Ishikawa (cell line): ENCODE data around the gene DMP1.

Experiments used
- CEBPB ChIP-seq: IDR thresholded peaks from 2 replicates; pipeline ENCODE4 v1.6.1; 2012
- CREB1 ChIP-seq: IDR thresholded peaks from 2 replicates; pipeline ENCODE4 v1.6.1; 2012; ENCODE audit warnings: low read depth
- EGR1 ChIP-seq: IDR thresholded peaks from 2 replicates; pipeline ENCODE4 v1.6.1; 2012
- EP300 ChIP-seq: IDR thresholded peaks from 2 replicates; pipeline ENCODE4 v1.6.1; 2012; ENCODE audit warnings: borderline replicate concordance
- FOXM1 ChIP-seq: IDR thresholded peaks from 2 replicates; pipeline ENCODE4 v1.6.1; 2012; ENCODE audit warnings: low read depth, borderline replicate concordance
- MAX ChIP-seq: IDR thresholded peaks from 2 replicates; pipeline ENCODE4 v1.6.1; 2012
- RAD21 ChIP-seq: IDR thresholded peaks from 2 replicates; pipeline ENCODE4 v1.6.1; 2012; ENCODE audit warnings: low read depth
- TAF1 ChIP-seq: IDR thresholded peaks from 2 replicates; pipeline ENCODE4 v1.6.1; 2012; ENCODE audit warnings: low read depth, mild to moderate bottlenecking
- TCF12 ChIP-seq: IDR thresholded peaks from 2 replicates; pipeline ENCODE4 v1.6.1; 2012; ENCODE audit warnings: low read depth
- TEAD4 ChIP-seq: IDR thresholded peaks from 2 replicates; pipeline ENCODE4 v1.6.1; 2012
- USF1 ChIP-seq: IDR thresholded peaks from 2 replicates; pipeline ENCODE4 v1.6.1; 2012
- YY1 ChIP-seq: IDR thresholded peaks from 2 replicates; pipeline ENCODE4 v1.6.1; 2012; ENCODE audit warnings: low read depth
- ZBTB7A ChIP-seq: IDR thresholded peaks from 2 replicates; pipeline ENCODE4 v1.6.1; 2012; ENCODE audit warnings: low read depth
- TF ChIP-seq, protein P1 (sequence below): IDR thresholded peaks from 2 replicates; pipeline ENCODE4 v1.6.1; 2012; ENCODE audit warnings: low read depth, mild to moderate bottlenecking

- no peak for TF ChIP-seq RAD21
- TF ChIP-seq CREB1, result no peak
- TF ChIP-seq, protein P1, sequence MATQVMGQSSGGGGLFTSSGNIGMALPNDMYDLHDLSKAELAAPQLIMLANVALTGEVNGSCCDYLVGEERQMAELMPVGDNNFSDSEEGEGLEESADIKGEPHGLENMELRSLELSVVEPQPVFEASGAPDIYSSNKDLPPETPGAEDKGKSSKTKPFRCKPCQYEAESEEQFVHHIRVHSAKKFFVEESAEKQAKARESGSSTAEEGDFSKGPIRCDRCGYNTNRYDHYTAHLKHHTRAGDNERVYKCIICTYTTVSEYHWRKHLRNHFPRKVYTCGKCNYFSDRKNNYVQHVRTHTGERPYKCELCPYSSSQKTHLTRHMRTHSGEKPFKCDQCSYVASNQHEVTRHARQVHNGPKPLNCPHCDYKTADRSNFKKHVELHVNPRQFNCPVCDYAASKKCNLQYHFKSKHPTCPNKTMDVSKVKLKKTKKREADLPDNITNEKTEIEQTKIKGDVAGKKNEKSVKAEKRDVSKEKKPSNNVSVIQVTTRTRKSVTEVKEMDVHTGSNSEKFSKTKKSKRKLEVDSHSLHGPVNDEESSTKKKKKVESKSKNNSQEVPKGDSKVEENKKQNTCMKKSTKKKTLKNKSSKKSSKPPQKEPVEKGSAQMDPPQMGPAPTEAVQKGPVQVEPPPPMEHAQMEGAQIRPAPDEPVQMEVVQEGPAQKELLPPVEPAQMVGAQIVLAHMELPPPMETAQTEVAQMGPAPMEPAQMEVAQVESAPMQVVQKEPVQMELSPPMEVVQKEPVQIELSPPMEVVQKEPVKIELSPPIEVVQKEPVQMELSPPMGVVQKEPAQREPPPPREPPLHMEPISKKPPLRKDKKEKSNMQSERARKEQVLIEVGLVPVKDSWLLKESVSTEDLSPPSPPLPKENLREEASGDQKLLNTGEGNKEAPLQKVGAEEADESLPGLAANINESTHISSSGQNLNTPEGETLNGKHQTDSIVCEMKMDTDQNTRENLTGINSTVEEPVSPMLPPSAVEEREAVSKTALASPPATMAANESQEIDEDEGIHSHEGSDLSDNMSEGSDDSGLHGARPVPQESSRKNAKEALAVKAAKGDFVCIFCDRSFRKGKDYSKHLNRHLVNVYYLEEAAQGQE, result no peak
- TF ChIP-seq ZBTB7A, result no peak
- no peak for TF ChIP-seq CEBPB
- TF ChIP-seq FOXM1, result no peak
- TF ChIP-seq EP300, result no peak
- no peak for TF ChIP-seq EGR1
- no peak for TF ChIP-seq MAX
- no peak for TF ChIP-seq YY1
- TF ChIP-seq TAF1, result no peak
- no peak for TF ChIP-seq TEAD4
- no peak for TF ChIP-seq USF1
- no peak for TF ChIP-seq TCF12
These were observed 858 bp downstream of the DMP1 start for GRCh38 chr4:87650938-87651337.
